GM18873 (cell line): ENCODE measurements around the gene USB1.

ENCODE experiments used
- ATAC-seq: cut with Tn5 transposase; IDR thresholded peaks from one replicate; pipeline ENCODE4 v1.9.1; 2021; ENCODE audit warnings: mild to moderate bottlenecking, moderate library complexity, moderate number of reproducible peaks; ENCODE audit not compliant: unreplicated experiment, low FRiP score

The USB1 gene

GRCh38 chr16:58000706-58001676, at the start of gene USB1:
Gene USB1, plus strand, starts transcription at chr16:58001407. Its CDS starts 77 bp downstream, at chr16:58001484.
- peak; percentile 75 for ATAC-seq

GRCh38 chr16:57952909-57953308, 48.3 kb upstream of the USB1 start:
- ATAC-seq: no peak

- no peak for ATAC-seq
These were observed 47.4 kb upstream of the USB1 start for GRCh38 chr16:57953857-57954256.

- ATAC-seq: no peak
These were observed 45.5 kb upstream of the USB1 start for GRCh38 chr16:57955572-57956188.

- ATAC-seq: no peak
These were observed 44.9 kb upstream of the USB1 start for GRCh38 chr16:57956270-57956808.

GRCh38 chr16:57956924-57957672, 44.1 kb upstream of the USB1 start:
- no peak for ATAC-seq

- no peak for ATAC-seq
These were observed 43.4 kb upstream of the USB1 start for GRCh38 chr16:57957673-57958392.

- no peak for ATAC-seq
These were observed 42.7 kb upstream of the USB1 start for GRCh38 chr16:57958544-57958943.

GRCh38 chr16:57959121-57959520, 42.1 kb upstream of the USB1 start:
- ATAC-seq: no peak

GRCh38 chr16:57959804-57960203, 41.4 kb upstream of the USB1 start:
- ATAC-seq: no peak

GRCh38 chr16:57960310-57960709, 40.9 kb upstream of the USB1 start:
- no peak for ATAC-seq

- ATAC-seq: no peak
These were observed 40.3 kb upstream of the USB1 start for GRCh38 chr16:57960826-57961472.

GRCh38 chr16:57961538-57961937, 39.7 kb upstream of the USB1 start:
- no peak for ATAC-seq

GRCh38 chr16:57962046-57962445, 39.2 kb upstream of the USB1 start:
- no peak for ATAC-seq

- no peak for ATAC-seq
These were observed 38.5 kb upstream of the USB1 start for GRCh38 chr16:57962756-57963155.

GRCh38 chr16:57964157-57964700, 37.0 kb upstream of the USB1 start:
- no peak for ATAC-seq

GRCh38 chr16:57966204-57966771, 34.9 kb upstream of the USB1 start:
- no peak for ATAC-seq

GRCh38 chr16:57966986-57967385, 34.2 kb upstream of the USB1 start:
- no peak for ATAC-seq

- no peak for ATAC-seq
These were observed 33.3 kb upstream of the USB1 start for GRCh38 chr16:57967916-57968315.
